Uterus (tissue), 2 donors: ENCODE results near the gene TAS2R41.

Source experiments
- CTCF ChIP-seq, 4 experiments: fragments of 200-600 bp in 2 of 4; fragments of 450-650 bp in 2 of 4; sonication (generic) in 2 of 4; IDR thresholded peaks; one replicate each; pipeline ENCODE4 v1.5.1; 2016 to 2019; ENCODE audit warnings: antibody characterized with exemption in 4 of 4, mild to moderate bottlenecking in 2 of 4, moderate library complexity in 1 of 4
- POLR2A ChIP-seq, 2 donors: fragments of 450-650 bp; IDR thresholded peaks; one replicate each; pipeline ENCODE4 v1.6.1; 2016; ENCODE audit warnings: antibody characterized with exemption in 2 of 2, mild to moderate bottlenecking in 1 of 2, moderate library complexity in 1 of 2

- no peak for TF ChIP-seq POLR2A (IDR thresholded peaks at IDR 0.05)
- TF ChIP-seq CTCF (IDR thresholded peaks at IDR 0.05), result no peak
Observed at GRCh38 chr7:143447466-143447865, 30.2 kb upstream of the TAS2R41 start.
